Osteoblast (primary cell): ENCODE measurements around the gene KCTD12. TPM values are rescaled to one million over a fixed set of nuclear protein-coding genes. Genes with fewer than 3 reads are reported as not detected.

ENCODE experiments used
- DNase-seq: peaks from one replicate; pipeline ENCODE4 v3.0.0; 2011; ENCODE audit warnings: low spot score, mixed read lengths; ENCODE audit not compliant: insufficient read length; ENCODE audit errors: missing footprints
- H2AFZ ChIP-seq: 2 replicates; pipeline ENCODE4 v1.6.0; 2011; ENCODE audit warnings: mild to moderate bottlenecking, low read length
- H3K27ac ChIP-seq: 2 replicates; pipeline ENCODE4 v1.5.1; 2011; ENCODE audit warnings: mild to moderate bottlenecking, low read depth, low read length, moderate library complexity
- H3K27me3 ChIP-seq: 2 replicates; pipeline ENCODE4 v1.6.0; 2012; ENCODE audit warnings: mild to moderate bottlenecking, control low read depth, inconsistent platforms, low read length, moderate library complexity; ENCODE audit not compliant: insufficient read depth
- H3K36me3 ChIP-seq: 2 replicates; pipeline ENCODE4 v1.5.1; 2011; ENCODE audit warnings: mild to moderate bottlenecking, low read length, control low read depth, moderate library complexity; ENCODE audit not compliant: insufficient read depth
- H3K4me1 ChIP-seq: 2 replicates; pipeline ENCODE4 v1.5.1; 2011; ENCODE audit warnings: mild to moderate bottlenecking, low read length, control low read depth, moderate library complexity; ENCODE audit not compliant: insufficient read depth
- H3K4me2 ChIP-seq: 2 replicates; pipeline ENCODE4 v1.6.0; 2011; ENCODE audit warnings: mild to moderate bottlenecking, low read length; ENCODE audit not compliant: insufficient read depth
- H3K4me3 ChIP-seq: fragments of 200-600 bp; sonication (generic); 3 replicates; pipeline ENCODE4 v1.5.1; 2012; ENCODE audit warnings: mild to moderate bottlenecking, low read length, inconsistent platforms; ENCODE audit not compliant: insufficient read depth
- H3K79me2 ChIP-seq: 2 replicates; pipeline ENCODE4 v1.6.0; 2012; ENCODE audit warnings: mild to moderate bottlenecking, low read length, control low read depth, inconsistent platforms; ENCODE audit not compliant: insufficient read depth
- H3K9me3 ChIP-seq: 2 replicates; pipeline ENCODE4 v1.5.1; 2011; ENCODE audit warnings: low read depth, low read length, control low read depth
- H4K20me1 ChIP-seq: 2 replicates; pipeline ENCODE4 v1.6.0; 2012; ENCODE audit warnings: mild to moderate bottlenecking, low read length, control low read depth; ENCODE audit not compliant: insufficient read depth
- CTCF ChIP-seq: IDR thresholded peaks from 2 replicates; pipeline ENCODE4 v1.5.1; 2011; ENCODE audit warnings: mild to moderate bottlenecking, low read depth, low read length, moderate library complexity; ENCODE audit errors: extremely low read depth
- total RNA-seq: library from RNA; depleted of rRNA; stranded (reverse); fragments of >200 nt; gene quantifications from 2 replicates; pipeline ENCODE4 v1.2.3, GENCODE V29; 2012

KCTD12 gene
- total RNA-seq, 1 donor: 29.0 TPM

DNA sequence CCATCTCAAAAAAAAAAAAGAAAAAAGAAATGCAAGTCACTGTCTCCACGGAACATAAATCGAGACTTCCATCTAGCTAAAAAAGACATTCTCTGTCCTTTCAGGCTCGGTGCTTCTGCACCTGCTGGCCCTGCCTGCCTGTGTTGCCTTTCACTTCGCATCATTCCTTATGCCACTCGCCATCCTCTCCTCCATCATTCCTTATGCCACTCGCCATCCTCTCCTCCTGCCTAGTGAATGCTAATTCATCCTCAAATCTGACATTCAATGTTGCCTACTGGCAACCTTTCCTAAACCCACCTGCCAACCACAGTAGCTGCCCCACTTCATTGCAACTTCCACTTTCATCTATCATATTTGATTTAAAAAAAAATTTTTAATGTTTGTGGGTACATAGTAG, 36.7 kb downstream of the KCTD12 start:
- Histone ChIP-seq H4K20me1 (no peaks in the 10 kb centered on the region), H3K9me3 (no peaks in the 10 kb centered on the region), H3K79me2 (no peaks in the 10 kb centered on the region), H3K27me3 (no peaks in the 10 kb centered on the region), H3K36me3 (no peaks in the 10 kb centered on the region), H3K4me3 (no peak overlapping the region), H3K4me1 (peaks cover 22% of the 10 kb centered on the region), H2AFZ (no peak overlapping the region), H3K27ac (no peak overlapping the region), H3K4me2 (no peak overlapping the region)
- no peak for TF ChIP-seq CTCF
- DNase-seq: no peak

GRCh38 chr13:76848596-76848995, 37.6 kb downstream of the KCTD12 start:
- Histone ChIP-seq H3K4me1 (peaks cover 13% of the 10 kb centered on the region), H3K79me2 (no peaks in the 10 kb centered on the region), H3K4me3 (no peak overlapping the region), H3K27me3 (no peaks in the 10 kb centered on the region), H3K27ac (no peak overlapping the region), H2AFZ (no peak overlapping the region), H4K20me1 (no peaks in the 10 kb centered on the region), H3K4me2 (no peak overlapping the region), H3K36me3 (no peaks in the 10 kb centered on the region), H3K9me3 (no peaks in the 10 kb centered on the region)
- DNase-seq: no peak
- no peak for TF ChIP-seq CTCF

DNA sequence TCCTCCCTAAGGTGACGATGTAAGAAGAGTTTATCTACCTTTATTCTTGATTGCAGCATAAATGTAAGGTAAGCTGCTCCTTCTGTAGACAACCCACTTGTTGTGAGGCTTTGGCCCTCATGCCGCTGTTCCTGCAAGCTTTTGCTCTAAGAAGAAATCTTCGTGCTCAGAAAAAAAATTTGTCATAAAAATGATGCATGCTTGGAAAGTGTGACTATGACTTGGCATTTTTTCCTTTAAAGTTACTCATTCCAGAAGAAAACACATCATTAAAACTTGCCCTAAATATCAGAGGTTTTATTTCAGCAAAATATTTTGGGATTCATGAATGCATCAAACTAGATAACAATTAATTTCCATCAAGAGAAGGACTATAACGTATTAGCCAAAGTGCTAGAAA, 39.8 kb downstream of the KCTD12 start:
- no peaks in the 10 kb centered on the region for H3K36me3 ChIP-seq
- H3K4me2 ChIP-seq: no peak overlapping the region
- H3K9me3 ChIP-seq: no peaks in the 10 kb centered on the region
- DNase-seq: no peak
- no peak for TF ChIP-seq CTCF
- H3K27ac ChIP-seq: no peak overlapping the region
- no peaks in the 10 kb centered on the region for H3K79me2 ChIP-seq
- H3K4me3 ChIP-seq: no peak overlapping the region
- H3K27me3 ChIP-seq: no peaks in the 10 kb centered on the region
- H3K4me1 ChIP-seq: no peaks in the 10 kb centered on the region
- H4K20me1 ChIP-seq: no peaks in the 10 kb centered on the region
- peak overlapping the region; percentile 23 for H2AFZ ChIP-seq

DNA sequence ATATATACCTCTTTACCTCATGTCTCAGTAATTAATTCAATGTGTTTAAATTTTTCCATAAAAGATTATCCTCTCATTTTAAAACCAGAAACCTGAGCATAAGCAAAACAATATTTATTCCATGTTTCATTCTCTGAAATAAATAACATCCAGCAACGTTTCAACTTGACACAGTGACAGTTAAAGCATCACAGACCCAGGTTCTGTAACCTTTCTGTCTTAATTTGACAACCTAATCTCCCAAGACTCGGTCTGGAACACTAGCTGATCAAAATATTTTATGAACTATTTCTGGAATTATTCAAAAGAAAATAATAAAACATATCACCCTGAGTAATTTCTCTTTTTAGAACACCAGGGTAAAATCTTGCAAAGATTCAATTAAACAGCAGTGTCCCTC, 40.3 kb downstream of the KCTD12 start:
- Histone ChIP-seq H3K36me3 (no peaks in the 10 kb centered on the region), H3K27me3 (no peaks in the 10 kb centered on the region), H3K9me3 (no peaks in the 10 kb centered on the region), H2AFZ (peak overlapping the region; percentile 23), H3K4me3 (no peak overlapping the region), H3K4me1 (no peaks in the 10 kb centered on the region), H3K27ac (no peak overlapping the region), H3K79me2 (no peaks in the 10 kb centered on the region), H4K20me1 (no peaks in the 10 kb centered on the region), H3K4me2 (no peak overlapping the region)
- DNase-seq: no peak
- TF ChIP-seq CTCF: no peak
